HG03521 (cell line): Measurements from ENCODE around the gene ZNF184.

Source experiments
- ATAC-seq: cut with Tn5 transposase; IDR thresholded peaks from one replicate; pipeline ENCODE4 v1.9.1; 2021; ENCODE audit warnings: mild to moderate bottlenecking, moderate library complexity; ENCODE audit not compliant: unreplicated experiment

The ZNF184 gene

GRCh38 chr6:27479319-27480182 lies 6.6 kb upstream of the ZNF184 start:
- peak; percentile 52 for ATAC-seq

- peak; percentile 44 for ATAC-seq
Measured at GRCh38 chr6:27478706-27479318, 5.9 kb upstream of the ZNF184 start.

GRCh38 chr6:27478141-27478705 lies 5.3 kb upstream of the ZNF184 start:
- peak; percentile 12 for ATAC-seq

GRCh38 chr6:27477318-27478013 lies 4.6 kb upstream of the ZNF184 start:
- ATAC-seq: no peak

GRCh38 chr6:27476090-27476489 lies 3.2 kb upstream of the ZNF184 start:
- ATAC-seq: no peak

- no peak for ATAC-seq
Measured at GRCh38 chr6:27474672-27475071, 1.8 kb upstream of the ZNF184 start.

- ATAC-seq: no peak
Measured at GRCh38 chr6:27474172-27474465, 1.2 kb upstream of the ZNF184 start.

- ATAC-seq: peak; percentile 32
Measured at GRCh38 chr6:27472182-27472616, 706 bp downstream of the ZNF184 start.

GRCh38 chr6:27471365-27472115 lies 1.4 kb downstream of the ZNF184 start:
- no peak for ATAC-seq

GRCh38 chr6:27470023-27470422 lies 2.9 kb downstream of the ZNF184 start:
- ATAC-seq: no peak

GRCh38 chr6:27468334-27468733 lies 4.6 kb downstream of the ZNF184 start:
- no peak for ATAC-seq

- no peak for ATAC-seq
Measured at GRCh38 chr6:27452496-27452897, 20.4 kb downstream of the ZNF184 start.

GRCh38 chr6:27451660-27452390 lies 21.1 kb downstream of the ZNF184 start:
- no peak for ATAC-seq

- ATAC-seq: no peak
Measured at GRCh38 chr6:27448456-27448855, 24.4 kb downstream of the ZNF184 start.

GRCh38 chr6:27442932-27443331 lies 30.0 kb downstream of the ZNF184 start:
- no peak for ATAC-seq

GRCh38 chr6:27441001-27441400 lies 31.9 kb downstream of the ZNF184 start:
- ATAC-seq: no peak

GRCh38 chr6:27439371-27439770 lies 33.5 kb downstream of the ZNF184 start:
- ATAC-seq: no peak

- ATAC-seq: no peak
Measured at GRCh38 chr6:27433714-27434113, 39.2 kb downstream of the ZNF184 start.

GRCh38 chr6:27428966-27429365 lies 43.9 kb downstream of the ZNF184 start:
- ATAC-seq: no peak

- ATAC-seq: no peak
Measured at GRCh38 chr6:27428502-27428901, 44.4 kb downstream of the ZNF184 start.
